DMS 273 (cell line): ENCODE results near the gene CEP72.
"Not testable (repeated sequence)": the region's sequence is repeated elsewhere in the genome, so short reads cannot be mapped to it uniquely, and the experiment has no call there.

Experiments used
- DNase-seq: peaks from one replicate; lab custom pipeline; 2025; ENCODE audit not compliant: unreplicated experiment; lab: John Stamatoyannopoulos, UW

The CEP72 gene

GRCh38 chr5:611731-612486 is at the start of gene CEP72:
Gene CEP72 (plus strand): TSS chr5:612340. CDS start chr5:612362, 22 bp downstream.
- DNase-seq, result peak; percentile 95

- DNase-seq, result peak; percentile 34
Observed at GRCh38 chr5:565782-566440, 46.2 kb upstream of the CEP72 start.

GRCh38 chr5:566636-567309 is 45.4 kb upstream of the CEP72 start:
- no peak for DNase-seq

- DNase-seq, result no peak
Observed at GRCh38 chr5:567664-568060, 44.5 kb upstream of the CEP72 start.

GRCh38 chr5:568061-568781 is 43.9 kb upstream of the CEP72 start:
- DNase-seq, result no peak

- no peak for DNase-seq
Observed at GRCh38 chr5:568809-569208, 43.3 kb upstream of the CEP72 start.

GRCh38 chr5:569358-569867 is 42.7 kb upstream of the CEP72 start:
- DNase-seq, result no peak

- DNase-seq, result no peak
Observed at GRCh38 chr5:569868-570361, 42.2 kb upstream of the CEP72 start.

GRCh38 chr5:570446-570845 is 41.7 kb upstream of the CEP72 start:
- DNase-seq, result no peak

- DNase-seq, result no peak
Observed at GRCh38 chr5:570886-571285, 41.3 kb upstream of the CEP72 start.

- DNase-seq, result no peak
Observed at GRCh38 chr5:571791-572190, 40.3 kb upstream of the CEP72 start.

- DNase-seq, result no peak
Observed at GRCh38 chr5:572398-573019, 39.6 kb upstream of the CEP72 start.

- DNase-seq, result no peak
Observed at GRCh38 chr5:573206-573605, 38.9 kb upstream of the CEP72 start.

GRCh38 chr5:573976-574375 is 38.2 kb upstream of the CEP72 start:
- peak; percentile 39 for DNase-seq

GRCh38 chr5:574906-575305 is 37.2 kb upstream of the CEP72 start:
- no peak for DNase-seq

GRCh38 chr5:575636-576035 is 36.5 kb upstream of the CEP72 start:
- DNase-seq, result no peak

GRCh38 chr5:577214-577613 is 34.9 kb upstream of the CEP72 start:
- not testable (repeated sequence) for DNase-seq

GRCh38 chr5:577800-578199 is 34.3 kb upstream of the CEP72 start:
- no peak for DNase-seq

- DNase-seq, result no peak
Observed at GRCh38 chr5:579211-579610, 32.9 kb upstream of the CEP72 start.

- DNase-seq, result no peak
Observed at GRCh38 chr5:579746-580366, 32.3 kb upstream of the CEP72 start.
